CD8-positive, alpha-beta memory T cell (primary cell): ENCODE measurements around the gene HLA-G. TPM values are rescaled to one million over a fixed set of nuclear protein-coding genes. Genes with fewer than 3 reads are reported as not detected.

Experiments used
- CTCF ChIA-PET: fragments of 350-600 bp; sonication (Branson Sonifier 250); formaldehyde crosslinking; loops from one replicate; lab custom pipeline; 2021; ENCODE audit warnings: antibody characterized with exemption; lab: Charles Lee
- POLR2A ChIA-PET: fragments of 350-600 bp; sonication (Branson Sonifier 250); formaldehyde crosslinking; loops from one replicate; lab custom pipeline; 2021; ENCODE audit warnings: antibody characterized with exemption; lab: Charles Lee
- DNase-seq, 5 donors: peaks; one replicate each; pipeline versions ENCODE4 v3.0.0 to v3.0.0-alpha.2; 2020 to 2022; ENCODE audit warnings: mixed read lengths in 1 of 5
- H3K27ac ChIP-seq: one replicate; pipeline ENCODE4 v1.7.0; 2013; ENCODE audit warnings: low read depth, mild to moderate bottlenecking, low read length, moderate library complexity
- H3K27me3 ChIP-seq: 2 replicates; pipeline ENCODE4 v1.7.0; 2013; ENCODE audit warnings: low read length, mild to moderate bottlenecking; ENCODE audit not compliant: insufficient read depth, poor library complexity, severe bottlenecking
- H3K36me3 ChIP-seq: 2 replicates; pipeline ENCODE4 v1.7.0; 2013; ENCODE audit warnings: mild to moderate bottlenecking, low read length, moderate library complexity; ENCODE audit not compliant: insufficient read depth
- H3K4me1 ChIP-seq: 2 replicates; pipeline ENCODE4 v1.7.0; 2013; ENCODE audit warnings: mild to moderate bottlenecking, low read length, moderate library complexity; ENCODE audit not compliant: insufficient read depth
- H3K4me3 ChIP-seq: 2 replicates; pipeline ENCODE4 v1.7.0; 2013; ENCODE audit warnings: mild to moderate bottlenecking, low read length
- H3K9me3 ChIP-seq: 2 replicates; pipeline ENCODE4 v1.7.0; 2013; ENCODE audit warnings: mild to moderate bottlenecking, low read length
- H3K27ac Mint-ChIP-seq, 8 donors: one replicate each; pipeline ENCODE4 v1.8.0; 2020 to 2021; ENCODE audit warnings: mixed read lengths in 8 of 8, mild to moderate bottlenecking in 6 of 8, inconsistent platforms in 3 of 8, moderate library complexity in 3 of 8
- H3K27me3 Mint-ChIP-seq, 2 donors: one replicate each; pipeline ENCODE4 v1.8.0; 2020 to 2021; ENCODE audit warnings: mixed read lengths in 2 of 2, mild to moderate bottlenecking in 1 of 2, moderate library complexity in 1 of 2
- H3K36me3 Mint-ChIP-seq, 3 donors: one replicate each; pipeline ENCODE4 v1.8.0; 2020 to 2021; ENCODE audit warnings: mixed read lengths in 3 of 3, inconsistent platforms in 1 of 3, mild to moderate bottlenecking in 1 of 3
- H3K4me1 Mint-ChIP-seq, 3 donors: one replicate each; pipeline ENCODE4 v1.8.0; 2020 to 2021; ENCODE audit warnings: mixed read lengths in 3 of 3, inconsistent platforms in 1 of 3, mild to moderate bottlenecking in 1 of 3
- H3K4me3 Mint-ChIP-seq, 7 donors: one replicate each; pipeline ENCODE4 v1.8.0; 2020 to 2021; ENCODE audit warnings: mixed read lengths in 7 of 7, mild to moderate bottlenecking in 6 of 7, moderate library complexity in 4 of 7, inconsistent platforms in 2 of 7
- H3K9me3 Mint-ChIP-seq, 5 donors: one replicate each; pipeline ENCODE4 v1.8.0; 2020 to 2022; ENCODE audit warnings: mixed read lengths in 5 of 5, mild to moderate bottlenecking in 3 of 5, moderate library complexity in 2 of 5, inconsistent platforms in 1 of 5
- polyA plus RNA-seq: library from polyadenylated mRNA; unstranded; fragments of 300-500 nt; fragmentation: Illumina TruSeq; gene quantifications from one replicate; pipeline ENCODE4 v1.2.3, GENCODE V29; 2021
- total RNA-seq, 2 experiments: library from RNA; stranded (reverse); gene quantifications; one replicate each; pipeline ENCODE4 v1.2.3, GENCODE V29; 2021

Gene HLA-G
- total and polyA plus RNA-seq, 3 experiments from 2014 or later, result 0.59 to 3.2 (median 0.69) TPM

DNA sequence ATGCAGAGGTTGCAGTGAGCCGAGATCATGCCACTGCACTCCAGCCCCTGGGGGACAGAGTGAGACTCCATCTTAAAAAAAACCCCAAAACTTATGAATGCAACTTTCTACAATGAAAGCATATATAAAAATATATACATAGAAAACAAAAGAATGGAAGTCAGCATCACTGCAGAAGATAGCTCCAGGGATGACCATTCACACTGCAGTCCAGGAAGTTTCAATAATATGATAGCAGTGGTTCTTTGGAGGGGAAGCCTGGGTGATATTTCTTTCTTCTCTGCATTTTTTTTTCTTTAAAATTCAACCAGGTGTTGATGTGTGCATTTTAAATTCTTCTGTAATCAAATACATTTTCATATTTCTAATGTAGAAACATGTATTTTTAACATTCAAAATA, 12.3 kb downstream of the HLA-G start:
- peaks cover 19% of the 10 kb centered on the region for H3K27me3 ChIP-seq
- no peak overlapping the region for H3K27ac ChIP-seq
- H3K4me3 Mint-ChIP-seq, result no peak overlapping the region
- no peak overlapping the region for H3K4me3 ChIP-seq
- no peaks in the 10 kb centered on the region for H3K9me3 ChIP-seq
- H3K36me3 ChIP-seq, result no peaks in the 10 kb centered on the region
- peaks cover 0 to 4% (median 0%) of the 10 kb centered on the region in 3 donors for H3K36me3 Mint-ChIP-seq
- peaks cover 26 to 63% of the 10 kb centered on the region in 2 donors for H3K27me3 Mint-ChIP-seq
- ChIA-PET CTCF (interaction anchor here (1.0 kb wide), 1 partner anchor 102 kb away, joined by 3 read pairs; no protein-coding TSS in a partner anchor), POLR2A (no interaction called here)
- no peaks in the 10 kb centered on the region for H3K4me1 ChIP-seq
- no peak for DNase-seq
- peaks cover 3 to 15% (median 8%) of the 10 kb centered on the region in 5 donors for H3K9me3 Mint-ChIP-seq
- H3K27ac Mint-ChIP-seq, result no peak overlapping the region
- H3K4me1 Mint-ChIP-seq, result peaks cover 0 to 2% (median 0%) of the 10 kb centered on the region in 3 donors

DNA sequence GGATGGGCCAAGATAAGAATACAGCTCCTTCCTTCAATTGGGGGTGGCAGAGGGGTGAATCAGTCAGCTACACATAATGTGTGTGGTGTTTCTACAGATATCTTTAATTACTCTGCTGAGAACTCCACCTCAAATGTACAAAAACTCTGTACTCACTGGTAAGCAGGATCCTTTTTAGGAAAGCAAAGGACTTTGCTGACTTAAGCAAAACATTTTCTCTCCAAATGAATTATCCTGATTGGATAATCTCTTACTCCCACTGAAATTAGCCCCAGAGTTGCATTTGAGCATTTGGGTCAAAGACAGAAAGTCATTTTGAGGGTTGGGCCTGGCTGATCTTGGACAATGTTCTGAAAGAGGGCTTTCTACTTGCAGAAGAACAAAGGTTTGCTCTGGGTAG, 13.4 kb downstream of the HLA-G start:
- CTCF ChIA-PET, result interaction anchor here (1.0 kb wide), 1 partner anchor 103 kb away, joined by 3 read pairs; no protein-coding TSS in a partner anchor
- H3K27ac Mint-ChIP-seq, result no peak overlapping the region
- POLR2A ChIA-PET, result no interaction called here
- no peak overlapping the region for H3K4me3 ChIP-seq
- peaks cover 0 to 8% (median 0%) of the 10 kb centered on the region in 3 donors for H3K36me3 Mint-ChIP-seq
- H3K27me3 Mint-ChIP-seq, result peaks cover 22 to 64% of the 10 kb centered on the region in 2 donors
- no peak overlapping the region for H3K4me3 Mint-ChIP-seq
- peaks cover 3 to 15% (median 8%) of the 10 kb centered on the region in 5 donors for H3K9me3 Mint-ChIP-seq
- H3K36me3 ChIP-seq, result no peaks in the 10 kb centered on the region
- H3K4me1 ChIP-seq, result no peaks in the 10 kb centered on the region
- no peak overlapping the region for H3K27ac ChIP-seq
- peaks cover 9% of the 10 kb centered on the region for H3K27me3 ChIP-seq
- H3K4me1 Mint-ChIP-seq, result peaks cover 0 to 4% (median 0%) of the 10 kb centered on the region in 3 donors
- no peak for DNase-seq
- H3K9me3 ChIP-seq, result no peaks in the 10 kb centered on the region

DNA sequence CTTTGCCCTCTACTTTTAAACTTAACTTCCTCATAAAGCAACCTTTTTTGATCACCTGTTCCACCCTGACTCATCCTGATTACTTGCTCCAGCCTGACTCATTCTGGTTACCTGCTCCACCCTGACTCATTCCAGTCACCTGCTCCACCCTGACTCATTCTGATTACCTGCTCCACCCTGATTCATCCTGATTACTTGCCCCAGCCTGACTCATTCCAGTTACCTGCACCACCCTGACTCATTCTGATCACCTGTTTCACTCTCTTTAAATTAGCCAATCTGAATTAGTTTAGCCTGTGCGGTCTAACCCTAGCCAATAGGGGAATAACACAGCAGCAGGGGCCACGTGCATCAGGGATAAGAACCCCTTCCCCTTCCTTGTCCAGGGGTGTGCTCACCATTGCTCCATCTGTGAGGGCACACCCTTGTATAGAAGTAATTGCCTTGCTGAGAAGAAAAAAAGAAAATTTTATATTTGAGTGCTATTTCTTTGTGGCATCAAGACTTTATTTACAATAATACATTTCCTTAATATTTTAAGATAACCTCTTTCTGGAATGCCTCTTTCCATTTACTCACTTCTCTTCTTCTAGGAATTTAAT, 17.9 kb downstream of the HLA-G start:
- H3K27me3 Mint-ChIP-seq, result peaks cover 38 to 70% of the 10 kb centered on the region in 2 donors
- H3K27me3 ChIP-seq, result peaks cover 33% of the 10 kb centered on the region

DNA sequence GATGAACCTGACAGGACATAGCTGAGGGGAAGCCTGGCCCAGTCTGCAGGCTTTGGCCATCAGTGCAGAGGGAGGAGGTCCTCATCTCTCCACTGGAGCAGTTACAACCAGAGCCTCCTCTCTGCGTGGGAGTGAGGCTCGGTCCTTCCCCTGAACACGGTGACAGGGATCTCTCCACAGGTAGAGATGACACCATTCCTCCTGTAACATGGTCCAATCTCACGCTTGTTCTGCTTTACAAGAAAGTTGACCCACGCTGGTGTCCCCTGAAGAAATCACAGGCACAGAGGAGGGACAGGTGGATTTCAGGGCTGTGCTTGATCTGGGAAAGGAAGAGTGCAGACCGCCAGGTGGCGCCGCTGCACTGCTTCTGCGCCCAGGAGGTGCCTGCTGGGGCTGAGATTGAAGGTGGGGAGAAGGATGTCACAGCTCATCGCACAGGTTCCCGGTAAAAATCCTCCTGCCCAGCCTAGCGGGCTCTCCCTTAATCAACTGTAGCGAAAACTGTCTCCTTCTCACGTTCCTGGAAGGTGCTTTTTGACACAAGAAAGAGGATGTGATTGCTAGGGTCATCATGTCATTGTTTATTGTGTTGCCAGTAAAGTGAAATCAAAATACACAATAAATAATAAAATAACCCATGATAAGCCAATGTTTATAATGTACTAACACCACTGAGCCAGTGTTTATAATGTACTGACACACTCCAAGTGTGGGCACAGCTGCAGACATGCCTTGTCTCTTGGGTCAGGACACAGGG, 20.4 kb downstream of the HLA-G start:
- H3K4me1 ChIP-seq, result no peaks in the 10 kb centered on the region
- Mint-ChIP-seq H3K9me3 (peaks cover 0 to 4% (median 0%) of the 10 kb centered on the region in 5 donors), H3K27me3 (peaks cover 52 to 72% of the 10 kb centered on the region in 2 donors), H3K27ac (peak overlapping the region in 1 of 8 donors; percentile 40), H3K4me3 (peak overlapping the region in 5 of 7 donors; percentile 15 to 45 (median 37)), H3K36me3 (peaks cover 0 to 7% (median 1%) of the 10 kb centered on the region in 3 donors), H3K4me1 (peaks cover 10 to 18% (median 13%) of the 10 kb centered on the region in 3 donors)
- POLR2A ChIA-PET, result interaction anchor here (1.0 kb wide), 1 partner anchor 117 kb away, joined by 5 read pairs; no protein-coding TSS in a partner anchor
- H3K9me3 ChIP-seq, result no peaks in the 10 kb centered on the region
- H3K27me3 ChIP-seq, result peaks cover 33% of the 10 kb centered on the region
- DNase-seq, result peak; percentile 71 to 88 (median 79)
- no peaks in the 10 kb centered on the region for H3K36me3 ChIP-seq
- H3K27ac ChIP-seq, result no peak overlapping the region
- no peak overlapping the region for H3K4me3 ChIP-seq
- CTCF ChIA-PET, result interaction anchor here (0.7 to 3.0 kb wide), 23 partner anchors 13 to 284 kb away, joined by 3 to 40 read pairs (median 4); no protein-coding TSS in a partner anchor

More for the DNA sequence above, 17.9 kb downstream of the HLA-G start:
- Mint-ChIP-seq H3K27ac (peak overlapping the region in 1 of 8 donors; percentile 5), H3K4me1 (peaks cover 10 to 18% (median 13%) of the 10 kb centered on the region in 3 donors), H3K4me3 (no peak overlapping the region), H3K36me3 (peaks cover 0 to 8% (median 1%) of the 10 kb centered on the region in 3 donors), H3K9me3 (peaks cover 3 to 15% (median 8%) of the 10 kb centered on the region in 5 donors)
- POLR2A ChIA-PET, result no interaction called here
- no peak overlapping the region for H3K4me3 ChIP-seq
- DNase-seq, result peak in 1 of 5 donors; percentile 56
- CTCF ChIA-PET, result no interaction called here
- H3K9me3 ChIP-seq, result no peaks in the 10 kb centered on the region
- no peaks in the 10 kb centered on the region for H3K4me1 ChIP-seq
- H3K27ac ChIP-seq, result no peak overlapping the region
- no peaks in the 10 kb centered on the region for H3K36me3 ChIP-seq

GRCh38 chr6:29850011-29850553, 22.5 kb downstream of the HLA-G start:
- H3K27me3 Mint-ChIP-seq, result peaks cover 41 to 78% of the 10 kb centered on the region in 2 donors
- no peak overlapping the region for H3K4me3 ChIP-seq
- H3K4me1 Mint-ChIP-seq, result peaks cover 10 to 18% (median 13%) of the 10 kb centered on the region in 3 donors
- no peaks in the 10 kb centered on the region for H3K9me3 ChIP-seq
- ChIA-PET CTCF (interaction anchor here (2.3 kb wide), 1 partner anchor 164 kb away, joined by 12 read pairs; no protein-coding TSS in a partner anchor), POLR2A (no interaction called here)
- H3K27me3 ChIP-seq, result peaks cover 28% of the 10 kb centered on the region
- H3K36me3 Mint-ChIP-seq, result peaks cover 0 to 7% (median 1%) of the 10 kb centered on the region in 3 donors
- peak overlapping the region in 1 of 8 donors; percentile 64 for H3K27ac Mint-ChIP-seq
- no peaks in the 10 kb centered on the region for H3K9me3 Mint-ChIP-seq
- DNase-seq, result peak in 2 of 5 donors; percentile 18 to 63
- no peaks in the 10 kb centered on the region for H3K4me1 ChIP-seq
- H3K27ac ChIP-seq, result no peak overlapping the region
- peak overlapping the region in 6 of 7 donors; percentile 47 to 69 (median 58) for H3K4me3 Mint-ChIP-seq
- no peaks in the 10 kb centered on the region for H3K36me3 ChIP-seq

- POLR2A ChIA-PET, result interaction anchor here (1.1 kb wide), 1 partner anchor 114 kb away, joined by 6 read pairs; no protein-coding TSS in a partner anchor
- no peaks in the 10 kb centered on the region for H3K4me1 ChIP-seq
- H3K9me3 ChIP-seq, result no peaks in the 10 kb centered on the region
- CTCF ChIA-PET, result interaction anchor here (0.9 to 2.3 kb wide), 2 partner anchors 12 to 163 kb away, joined by 3 to 12 read pairs; no protein-coding TSS in a partner anchor
- Mint-ChIP-seq H3K9me3 (no peaks in the 10 kb centered on the region), H3K4me3 (no peak overlapping the region), H3K27me3 (peaks cover 38 to 77% of the 10 kb centered on the region in 2 donors), H3K4me1 (peaks cover 10 to 14% (median 13%) of the 10 kb centered on the region in 3 donors), H3K27ac (peak overlapping the region in 1 of 8 donors; percentile 3), H3K36me3 (peaks cover 0 to 3% (median 1%) of the 10 kb centered on the region in 3 donors)
- H3K27me3 ChIP-seq, result peaks cover 28% of the 10 kb centered on the region
- DNase-seq, result no peak
- no peaks in the 10 kb centered on the region for H3K36me3 ChIP-seq
- H3K4me3 ChIP-seq, result no peak overlapping the region
- no peak overlapping the region for H3K27ac ChIP-seq
Observed at GRCh38 chr6:29851190-29851589, 23.6 kb downstream of the HLA-G start.

GRCh38 chr6:29853245-29853644, 25.6 kb downstream of the HLA-G start:
- H3K9me3 Mint-ChIP-seq, result no peaks in the 10 kb centered on the region
- Histone ChIP-seq H3K27ac (no peak overlapping the region), H3K4me1 (no peaks in the 10 kb centered on the region), H3K4me3 (no peak overlapping the region), H3K9me3 (no peaks in the 10 kb centered on the region), H3K27me3 (peaks cover 19% of the 10 kb centered on the region), H3K36me3 (no peaks in the 10 kb centered on the region)
- H3K27ac Mint-ChIP-seq, result no peak overlapping the region
- peaks cover 7 to 9% (median 8%) of the 10 kb centered on the region in 3 donors for H3K4me1 Mint-ChIP-seq
- no peak overlapping the region for H3K4me3 Mint-ChIP-seq
- no peak for DNase-seq
- POLR2A ChIA-PET, result no interaction called here
- H3K36me3 Mint-ChIP-seq, result peaks cover 0 to 3% (median 1%) of the 10 kb centered on the region in 3 donors
- H3K27me3 Mint-ChIP-seq, result peaks cover 35 to 74% of the 10 kb centered on the region in 2 donors
- CTCF ChIA-PET, result no interaction called here
